HepG2 (cell line): Measurements from ENCODE around the gene HLF. TPM values are rescaled to one million over a fixed set of nuclear protein-coding genes. Genes with fewer than 3 reads are reported as not detected.

ENCODE experiments used
- ATAC-seq: fragments of 200-7000 bp; cut with Tn5 transposase; 3 replicates; pipeline ENCODE4 v1.9.1; 2020; ENCODE audit warnings: mild to moderate bottlenecking, moderate library complexity
- BruUV-seq: library from RNA; stranded (reverse); fragments of 400-500 nt; replicated peaks from 2 replicates; lab custom pipeline; 2021; lab: Mats Ljungman, UMichigan
- CTCF ChIA-PET: fragments of 300-600 bp; formaldehyde crosslinking; extraction: SDS; loops from one replicate; lab custom pipeline; 2021; ENCODE audit warnings: low total read pairs, inconsistent platforms, low intra/inter-chr PET ratio; lab: Yijun Ruan, JAX
- POLR2A ChIA-PET: fragments of 350-600 bp; sonication (Branson Sonifier 250); formaldehyde crosslinking; loops from one replicate; lab custom pipeline; 2020; ENCODE audit warnings: antibody characterized with exemption, inconsistent platforms; lab: Yijun Ruan, JAX
- DNase-seq: peaks from one replicate; pipeline ENCODE4 v3.0.0-alpha.2; 2015; ENCODE audit warnings: low spot score
- FAIRE-seq: peaks from 3 replicates; lab custom pipeline; 2011; peaks lifted over from hg19 to GRCh38; lab: Jason Lieb, UNC
- H2AFZ ChIP-seq: one replicate; pipeline ENCODE4 v1.6.1; 2011; ENCODE audit warnings: low read length, inconsistent platforms
- H3K27ac ChIP-seq: fragments of 300-600 bp; 3 replicates; pipeline ENCODE4 v1.8.0; 2011; ENCODE audit warnings: mixed run types, mild to moderate bottlenecking, mixed read lengths, low read length, inconsistent platforms; ENCODE audit not compliant: insufficient read depth; ENCODE audit errors: extremely low read length
- H3K27me3 ChIP-seq, 2 experiments: fragments of 200-600 bp in 1 of 2; 2 replicates in 1 of 2; 3 replicates in 1 of 2; pipeline versions ENCODE4 v1.6.0 to v1.8.0; 2011; ENCODE audit warnings: low read length in 2 of 2, mild to moderate bottlenecking in 2 of 2, moderate library complexity in 2 of 2, inconsistent platforms in 1 of 2; ENCODE audit not compliant: insufficient read depth in 2 of 2, control insufficient read depth in 1 of 2
- H3K36me3 ChIP-seq, 2 experiments: fragments of 200-600 bp in 1 of 2; replicated peaks in 1 of 2; 2 replicates in 1 of 2; 3 replicates in 1 of 2; pipeline versions ENCODE4 v1.5.1 to v1.8.0; 2011; ENCODE audit warnings: low read length in 2 of 2, inconsistent platforms in 1 of 2; ENCODE audit not compliant: insufficient read depth in 2 of 2, control insufficient read depth in 1 of 2
- H3K4me1 ChIP-seq: 2 replicates; pipeline ENCODE4 v1.5.1; 2012; ENCODE audit warnings: low read length, inconsistent platforms; ENCODE audit not compliant: insufficient read depth
- H3K4me2 ChIP-seq: 2 replicates; pipeline ENCODE4 v1.6.0; 2011; ENCODE audit warnings: low read depth, low read length, inconsistent platforms
- H3K4me3 ChIP-seq, 3 experiments: fragments of 200-600 bp in 1 of 3; sonication (generic), shearing (Covaris generic) in 1 of 3; replicated peaks in 1 of 3; 2 replicates each; pipeline ENCODE4 v1.5.1; 2011 to 2016; ENCODE audit warnings: low read length in 3 of 3, inconsistent platforms in 2 of 3, low read depth in 2 of 3, mild to moderate bottlenecking in 2 of 3, control low read depth in 1 of 3, mixed read lengths in 1 of 3; ENCODE audit not compliant: insufficient read depth in 1 of 3
- H3K79me2 ChIP-seq: one replicate; pipeline ENCODE4 v1.6.1; 2011; ENCODE audit warnings: low read length, inconsistent platforms; ENCODE audit not compliant: insufficient read depth
- H3K9ac ChIP-seq: 2 replicates; pipeline ENCODE4 v1.6.0; 2011; ENCODE audit warnings: mild to moderate bottlenecking, low read depth, low read length, inconsistent platforms; ENCODE audit not compliant: insufficient read depth
- H3K9me3 ChIP-seq: 2 replicates; pipeline ENCODE4 v1.5.1; 2012; ENCODE audit warnings: mild to moderate bottlenecking, low read length
- H4K20me1 ChIP-seq: 2 replicates; pipeline ENCODE4 v1.6.0; 2011; ENCODE audit warnings: inconsistent platforms, mild to moderate bottlenecking, low read length, moderate library complexity; ENCODE audit not compliant: insufficient read depth
- ARNTL ChIP-seq: sonication (generic); formaldehyde crosslinking; IDR thresholded peaks from 2 replicates; pipeline ENCODE4 v1.4.0; 2020; ENCODE audit warnings: mild to moderate bottlenecking, missing genetic modification reagents
- LCORL ChIP-seq, 2 experiments: fragments of 450-650 bp in 1 of 2; sonication (generic) in 1 of 2; formaldehyde crosslinking in 1 of 2; IDR thresholded peaks; 2 replicates each; pipeline versions ENCODE4 v1.5.0 to v1.6.1; 2017 to 2020; ENCODE audit warnings: antibody characterized with exemption in 1 of 2, missing genetic modification reagents in 1 of 2
- MTF1 ChIP-seq: sonication (generic); formaldehyde crosslinking; IDR thresholded peaks from 2 replicates; pipeline ENCODE4 v1.5.0; 2020; ENCODE audit warnings: missing genetic modification reagents
- SP4 ChIP-seq: sonication (generic); formaldehyde crosslinking; IDR thresholded peaks from 2 replicates; pipeline ENCODE4 v1.8.1; 2023; ENCODE audit warnings: mild to moderate bottlenecking, missing genetic modification reagents
- SRF ChIP-seq: IDR thresholded peaks from 2 replicates; pipeline ENCODE4 v1.6.1; 2011; ENCODE audit warnings: mild to moderate bottlenecking, low read depth, low read length, moderate library complexity
- U2AF1 ChIP-seq: fragments of 200-400 bp; formaldehyde crosslinking; optimal IDR thresholded peaks from 2 replicates; pipeline ENCODE3; 2017; ENCODE audit warnings: mild to moderate bottlenecking, low read depth, low read length
- ZNF234 ChIP-seq: sonication (generic); formaldehyde crosslinking; conservative IDR thresholded peaks from 2 replicates; pipeline ENCODE4 v1.5.1; 2020; ENCODE audit warnings: mild to moderate bottlenecking, missing genetic modification reagents
- ZNF737 ChIP-seq: sonication (generic); formaldehyde crosslinking; IDR thresholded peaks from 2 replicates; pipeline ENCODE4 v1.5.0; 2020; ENCODE audit warnings: missing genetic modification reagents, mild to moderate bottlenecking, borderline replicate concordance
- ZNF761 ChIP-seq: sonication (generic); formaldehyde crosslinking; conservative IDR thresholded peaks from 2 replicates; pipeline ENCODE4 v1.4.0; 2020; ENCODE audit warnings: mild to moderate bottlenecking, missing genetic modification reagents
- WGBS: methylation state at CpG from one replicate; pipeline ENCODE4 v1.1.6; 2017; ENCODE audit warnings: low lambda C conversion rate; 5-methylcytosine and 5-hydroxymethylcytosine counted together
- in situ Hi-C: cut with HindIII; loops from 2 replicates; pipeline ENCODE4 v1.10.0; 2017; ENCODE audit warnings: low pct_unique_long_range_greater_than_20kb; ENCODE audit not compliant: extremely low pct_ligation_motif_present
- intact Hi-C: fragments of 100-400 bp; cut with micrococcal nuclease; formaldehyde crosslinking; loops from one replicate; pipeline ENCODE4 v1.10.0; 2022; ENCODE audit not compliant: unreplicated experiment
- polyA plus RNA-seq, 8 experiments: library from polyadenylated mRNA; depleted of rRNA in 3 of 8; stranded (reverse) in 7 of 8; unstranded in 1 of 8; fragments of >200 nt; fragmentation: Illumina TruSeq in 4 of 8; extraction: Trizol in 4 of 8; gene quantifications; 2 replicates each; pipeline versions ENCODE4 v1.2.1 to v1.2.3, GENCODE V29; 2011 to 2016; ENCODE audit warnings: low read depth in 4 of 8, missing spikeins in 1 of 8, mixed read lengths in 1 of 8; ENCODE audit not compliant: insufficient read depth in 1 of 8
- total RNA-seq, 5 experiments: library from RNA; depleted of rRNA; stranded (reverse); fragments of >200 nt; fragmentation: Illumina TruSeq; extraction: Trizol; gene quantifications; 2 replicates each; pipeline ENCODE4 v1.2.3, GENCODE V29; 2016; ENCODE audit warnings: low read depth in 1 of 5
- TF ChIP-seq, protein P1 (sequence below): sonication (generic); formaldehyde crosslinking; IDR thresholded peaks from 2 replicates; pipeline ENCODE4 v1.4.0; 2020; ENCODE audit warnings: mild to moderate bottlenecking, missing genetic modification reagents
- TF ChIP-seq, protein P2 (sequence below): sonication (generic); formaldehyde crosslinking; IDR thresholded peaks from 2 replicates; pipeline ENCODE4 v1.4.0; 2020; ENCODE audit warnings: missing genetic modification reagents, borderline replicate concordance
- TF ChIP-seq, protein P3 (sequence below): sonication (generic); formaldehyde crosslinking; IDR thresholded peaks from 2 replicates; pipeline ENCODE4 v1.4.0; 2020; ENCODE audit warnings: missing genetic modification reagents
- TF ChIP-seq, protein P4 (sequence below): sonication (generic); formaldehyde crosslinking; IDR thresholded peaks from 2 replicates; pipeline ENCODE4 v1.4.0; 2020; ENCODE audit warnings: mild to moderate bottlenecking, missing genetic modification reagents, borderline replicate concordance

Gene HLF
- total and polyA plus RNA-seq, 2 of the 13 experiments (the other 11 are each of a cell fraction or from before 2014, with no cell fraction given): 202 to 346 TPM

DNA sequence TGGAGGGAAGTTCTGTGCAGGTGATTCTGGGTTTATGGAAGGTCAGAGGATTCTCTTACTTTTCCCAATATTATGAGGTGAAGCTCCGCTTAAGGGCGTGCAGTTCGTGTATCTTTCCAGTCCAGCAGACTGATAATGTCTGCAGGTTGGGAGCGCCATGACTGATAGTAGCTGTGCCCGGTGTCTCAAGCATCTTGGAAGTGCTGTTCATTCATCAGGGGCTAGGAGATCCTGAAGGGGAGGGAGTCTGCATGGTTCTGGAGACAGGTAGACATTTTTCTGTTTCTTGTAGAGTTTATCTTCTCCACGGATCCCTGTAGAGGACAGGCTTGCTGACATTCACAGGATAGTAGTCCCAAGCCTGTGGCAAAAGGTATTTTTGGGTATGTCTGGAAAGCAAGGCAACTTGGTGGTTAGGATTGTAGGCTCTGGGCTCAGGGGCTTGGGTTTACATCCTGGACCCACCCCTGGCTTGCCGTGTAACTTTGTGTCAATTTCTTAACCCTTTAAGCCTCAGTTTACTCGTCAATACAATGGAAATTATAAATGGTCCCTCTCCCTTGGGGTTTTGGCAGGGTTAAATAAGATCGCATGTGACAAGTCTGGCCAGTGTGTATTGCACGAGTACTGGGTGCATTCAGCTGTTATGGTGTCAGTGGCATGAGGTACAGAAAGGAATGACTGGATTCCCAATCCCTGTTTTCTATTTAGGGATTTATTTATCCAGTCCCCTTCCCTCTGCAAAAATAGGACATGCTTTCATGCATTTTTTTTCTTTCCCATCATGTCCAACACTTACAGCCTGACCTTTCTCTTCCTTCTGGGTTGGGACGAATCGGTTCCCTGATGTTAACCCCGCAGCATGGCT is 8.2 kb downstream of the HLF start (continued):
- no peak for TF ChIP-seq SP4 (CRISPR knock-in tag)
- TF ChIP-seq, all 625 proteins: peak for 74

DNA sequence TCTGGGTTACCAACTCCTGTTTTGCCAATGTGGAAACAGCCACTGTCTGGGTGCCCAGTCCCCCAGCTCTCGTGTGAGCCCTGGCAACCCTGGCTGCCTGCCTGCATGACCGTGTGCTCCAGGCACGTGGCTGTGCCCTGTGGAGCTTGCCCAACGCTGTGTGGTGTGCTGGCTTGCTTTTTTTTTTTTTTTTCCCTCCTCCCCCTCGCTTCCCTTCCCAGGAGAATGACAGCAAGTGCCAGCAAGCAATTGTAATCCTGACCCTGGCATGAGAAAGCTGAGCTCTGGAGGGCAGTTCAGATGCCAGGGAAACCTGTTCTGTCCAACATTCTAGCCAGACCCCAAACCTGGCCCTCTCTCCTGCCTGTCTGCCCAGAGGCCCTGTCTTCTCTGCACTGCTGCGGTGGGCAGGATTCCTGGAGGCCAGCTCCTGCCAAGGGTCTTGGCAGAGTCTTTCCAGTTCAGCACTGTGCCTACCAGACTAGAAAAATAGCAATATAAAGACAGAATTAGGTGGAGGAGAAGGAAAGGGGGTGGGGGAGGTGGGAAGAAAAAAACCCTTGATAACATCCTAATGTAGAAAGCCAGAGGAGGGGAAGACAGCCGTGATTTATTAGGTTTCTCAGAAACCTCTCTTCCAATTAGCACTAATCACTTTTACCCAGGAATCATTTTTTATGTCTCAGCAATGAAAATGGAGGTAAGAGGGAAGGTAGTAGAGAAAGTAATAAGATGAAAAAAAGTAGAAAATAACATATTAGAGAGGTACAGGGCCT is 9.0 kb downstream of the HLF start:
- intact Hi-C loops (no loop called here), in situ Hi-C loops (no loop called here)
- Histone ChIP-seq H3K27me3 (peaks cover 0 to 3% of the 10 kb centered on the region in 2 experiments; a peak in 1 of 5 replicates), H3K4me3 (peak overlapping the region; percentile 81 to 93 (median 83)), H3K4me1 (peaks cover 72% of the 10 kb centered on the region), H3K27ac (peak overlapping the region; percentile 84), H3K36me3 (peaks cover 21 to 91% of the 10 kb centered on the region in 2 experiments), H3K79me2 (peaks cover 99% of the 10 kb centered on the region), H3K9me3 (no peaks in the 10 kb centered on the region), H3K4me2 (peak overlapping the region; percentile 93), H2AFZ (no peak overlapping the region), H4K20me1 (peaks cover 30% of the 10 kb centered on the region), H3K9ac (peak overlapping the region; percentile 97)
- no TSS peak for BruUV-seq
- ATAC-seq (peak; percentile 46), DNase-seq (no peak), FAIRE-seq (no peak)
- ChIA-PET CTCF (no interaction called here), POLR2A (interaction anchor here (0.7 to 13.8 kb wide), 11 partner anchors 8 to 506 kb away, joined by 3 to 626 read pairs (median 4); no protein-coding TSS in a partner anchor)
- 11% methylated on average over 7 of the region's 7 CpGs for WGBS
- TF ChIP-seq, protein P1, sequence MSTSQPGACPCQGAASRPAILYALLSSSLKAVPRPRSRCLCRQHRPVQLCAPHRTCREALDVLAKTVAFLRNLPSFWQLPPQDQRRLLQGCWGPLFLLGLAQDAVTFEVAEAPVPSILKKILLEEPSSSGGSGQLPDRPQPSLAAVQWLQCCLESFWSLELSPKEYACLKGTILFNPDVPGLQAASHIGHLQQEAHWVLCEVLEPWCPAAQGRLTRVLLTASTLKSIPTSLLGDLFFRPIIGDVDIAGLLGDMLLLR (CRISPR knock-in tag): no peak; the same call in 1 of the 2 replicates
- TF ChIP-seq ZNF761 (CRISPR knock-in tag) (no peak), MTF1 (no peak), ARNTL (CRISPR knock-in tag) (peak; percentile 87), U2AF1 (no peak), SRF (no peak), ZNF737 (CRISPR knock-in tag) (no peak), LCORL (IDR thresholded peaks at IDR 0.05) (no peak), LCORL (CRISPR knock-in tag; IDR thresholded peaks at IDR 0.05) (no peak), ZNF234 (CRISPR knock-in tag) (no peak)
- TF ChIP-seq, protein P2, sequence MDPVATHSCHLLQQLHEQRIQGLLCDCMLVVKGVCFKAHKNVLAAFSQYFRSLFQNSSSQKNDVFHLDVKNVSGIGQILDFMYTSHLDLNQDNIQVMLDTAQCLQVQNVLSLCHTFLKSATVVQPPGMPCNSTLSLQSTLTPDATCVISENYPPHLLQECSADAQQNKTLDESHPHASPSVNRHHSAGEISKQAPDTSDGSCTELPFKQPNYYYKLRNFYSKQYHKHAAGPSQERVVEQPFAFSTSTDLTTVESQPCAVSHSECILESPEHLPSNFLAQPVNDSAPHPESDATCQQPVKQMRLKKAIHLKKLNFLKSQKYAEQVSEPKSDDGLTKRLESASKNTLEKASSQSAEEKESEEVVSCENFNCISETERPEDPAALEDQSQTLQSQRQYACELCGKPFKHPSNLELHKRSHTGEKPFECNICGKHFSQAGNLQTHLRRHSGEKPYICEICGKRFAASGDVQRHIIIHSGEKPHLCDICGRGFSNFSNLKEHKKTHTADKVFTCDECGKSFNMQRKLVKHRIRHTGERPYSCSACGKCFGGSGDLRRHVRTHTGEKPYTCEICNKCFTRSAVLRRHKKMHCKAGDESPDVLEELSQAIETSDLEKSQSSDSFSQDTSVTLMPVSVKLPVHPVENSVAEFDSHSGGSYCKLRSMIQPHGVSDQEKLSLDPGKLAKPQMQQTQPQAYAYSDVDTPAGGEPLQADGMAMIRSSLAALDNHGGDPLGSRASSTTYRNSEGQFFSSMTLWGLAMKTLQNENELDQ (CRISPR knock-in tag): no peak
- TF ChIP-seq, protein P3, sequence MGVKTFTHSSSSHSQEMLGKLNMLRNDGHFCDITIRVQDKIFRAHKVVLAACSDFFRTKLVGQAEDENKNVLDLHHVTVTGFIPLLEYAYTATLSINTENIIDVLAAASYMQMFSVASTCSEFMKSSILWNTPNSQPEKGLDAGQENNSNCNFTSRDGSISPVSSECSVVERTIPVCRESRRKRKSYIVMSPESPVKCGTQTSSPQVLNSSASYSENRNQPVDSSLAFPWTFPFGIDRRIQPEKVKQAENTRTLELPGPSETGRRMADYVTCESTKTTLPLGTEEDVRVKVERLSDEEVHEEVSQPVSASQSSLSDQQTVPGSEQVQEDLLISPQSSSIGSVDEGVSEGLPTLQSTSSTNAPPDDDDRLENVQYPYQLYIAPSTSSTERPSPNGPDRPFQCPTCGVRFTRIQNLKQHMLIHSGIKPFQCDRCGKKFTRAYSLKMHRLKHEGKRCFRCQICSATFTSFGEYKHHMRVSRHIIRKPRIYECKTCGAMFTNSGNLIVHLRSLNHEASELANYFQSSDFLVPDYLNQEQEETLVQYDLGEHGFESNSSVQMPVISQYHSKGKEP (CRISPR knock-in tag): no peak
- TF ChIP-seq, protein P4, sequence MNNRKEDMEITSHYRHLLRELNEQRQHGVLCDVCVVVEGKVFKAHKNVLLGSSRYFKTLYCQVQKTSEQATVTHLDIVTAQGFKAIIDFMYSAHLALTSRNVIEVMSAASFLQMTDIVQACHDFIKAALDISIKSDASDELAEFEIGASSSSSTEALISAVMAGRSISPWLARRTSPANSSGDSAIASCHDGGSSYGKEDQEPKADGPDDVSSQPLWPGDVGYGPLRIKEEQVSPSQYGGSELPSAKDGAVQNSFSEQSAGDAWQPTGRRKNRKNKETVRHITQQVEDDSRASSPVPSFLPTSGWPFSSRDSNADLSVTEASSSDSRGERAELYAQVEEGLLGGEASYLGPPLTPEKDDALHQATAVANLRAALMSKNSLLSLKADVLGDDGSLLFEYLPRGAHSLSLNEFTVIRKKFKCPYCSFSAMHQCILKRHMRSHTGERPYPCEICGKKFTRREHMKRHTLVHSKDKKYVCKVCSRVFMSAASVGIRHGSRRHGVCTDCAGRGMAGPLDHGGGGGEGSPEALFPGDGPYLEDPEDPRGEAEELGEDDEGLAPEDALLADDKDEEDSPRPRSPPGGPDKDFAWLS (CRISPR knock-in tag): no peak
